HG03045 (cell line): ENCODE results near the gene XRCC4.

Experiments used
- ATAC-seq: cut with Tn5 transposase; IDR thresholded peaks from one replicate; pipeline ENCODE4 v1.9.1; 2021; ENCODE audit warnings: mild to moderate bottlenecking, moderate library complexity; ENCODE audit not compliant: unreplicated experiment

XRCC4 gene

DNA sequence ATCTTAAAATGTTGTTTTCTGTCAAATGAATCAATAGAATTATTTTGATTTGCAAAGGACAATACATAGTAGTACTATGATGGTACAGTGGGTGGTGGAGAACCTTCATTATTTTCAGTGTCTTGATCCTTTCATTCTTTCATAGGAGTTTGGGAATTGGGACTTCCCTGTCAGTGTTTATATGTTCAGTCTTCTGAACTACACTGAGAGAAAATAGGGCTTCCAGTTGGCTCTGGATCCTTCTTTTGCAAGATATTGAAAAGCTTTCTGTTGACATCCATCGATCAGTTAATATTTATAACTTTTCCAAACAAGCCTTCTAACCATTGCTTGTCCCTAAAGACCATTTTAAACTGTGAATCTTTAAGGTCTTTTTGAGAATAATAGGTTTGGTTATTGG, 94.7 kb downstream of the XRCC4 start:
- ATAC-seq = no peak

GRCh38 chr5:83172655-83173054, 95.3 kb downstream of the XRCC4 start:
- ATAC-seq = no peak

DNA sequence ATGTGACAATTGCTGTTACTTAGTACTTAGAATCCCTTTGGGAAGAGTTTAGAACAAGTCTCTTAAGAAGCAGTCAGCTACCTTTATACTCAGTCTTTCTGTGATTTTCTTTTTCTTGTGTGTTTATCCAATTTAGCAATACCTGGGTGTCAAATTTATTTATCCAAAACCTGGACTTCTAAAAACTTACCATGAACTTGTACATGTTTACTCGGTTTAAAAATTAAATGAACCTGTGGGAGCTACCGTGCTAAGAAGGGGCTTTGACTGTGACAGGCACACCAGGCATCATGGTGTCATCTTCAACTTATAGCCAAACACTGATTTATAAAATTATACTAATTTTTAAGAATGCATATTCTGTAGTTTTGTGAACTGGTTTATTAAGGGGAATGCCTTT, 96.5 kb downstream of the XRCC4 start:
- no peak for ATAC-seq

GRCh38 chr5:83177803-83178202, 100.5 kb downstream of the XRCC4 start:
- ATAC-seq = no peak

DNA sequence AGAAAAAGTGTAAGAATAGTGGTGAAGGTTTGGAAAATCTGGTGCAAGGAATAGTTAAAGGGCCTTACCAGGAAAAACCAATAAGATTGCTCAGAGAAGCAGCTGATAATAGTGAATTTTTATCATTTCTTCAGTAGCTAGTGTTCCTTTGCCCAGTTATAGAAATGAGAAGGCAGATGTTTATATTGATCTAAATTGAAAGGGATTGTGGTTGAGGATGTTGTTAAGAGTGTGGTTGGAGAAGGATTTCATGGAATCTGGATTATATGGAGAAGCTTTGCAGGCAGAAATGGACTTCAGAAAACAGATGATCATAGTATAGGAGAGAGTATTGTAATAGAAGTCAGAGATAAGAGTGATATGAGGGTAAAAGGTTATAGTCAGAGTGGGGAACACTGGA, 102.6 kb downstream of the XRCC4 start:
- ATAC-seq = no peak

DNA sequence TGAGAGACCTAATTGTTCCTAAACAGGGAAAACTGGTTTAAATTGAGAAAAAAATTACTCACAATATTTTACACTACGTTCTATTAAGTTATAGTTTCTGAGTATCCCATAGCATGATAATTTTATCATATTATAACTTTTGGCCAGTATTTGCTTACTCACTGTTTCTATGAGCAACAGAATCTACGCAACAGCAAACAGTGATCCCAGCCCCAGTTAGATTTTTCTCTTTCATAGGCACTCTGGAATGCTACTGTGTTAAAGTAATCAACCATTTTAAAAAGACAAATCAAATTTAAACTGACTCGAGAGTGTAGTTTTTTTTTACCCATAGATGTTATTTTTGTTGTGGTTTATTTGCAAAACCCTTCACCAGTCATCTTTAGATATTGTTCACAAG, 107.2 kb downstream of the XRCC4 start:
- no peak for ATAC-seq

- no peak for ATAC-seq
Measured at GRCh38 chr5:83192947-83193346, 115.6 kb downstream of the XRCC4 start.

GRCh38 chr5:83197326-83197967, 120.1 kb downstream of the XRCC4 start:
- ATAC-seq = no peak

DNA sequence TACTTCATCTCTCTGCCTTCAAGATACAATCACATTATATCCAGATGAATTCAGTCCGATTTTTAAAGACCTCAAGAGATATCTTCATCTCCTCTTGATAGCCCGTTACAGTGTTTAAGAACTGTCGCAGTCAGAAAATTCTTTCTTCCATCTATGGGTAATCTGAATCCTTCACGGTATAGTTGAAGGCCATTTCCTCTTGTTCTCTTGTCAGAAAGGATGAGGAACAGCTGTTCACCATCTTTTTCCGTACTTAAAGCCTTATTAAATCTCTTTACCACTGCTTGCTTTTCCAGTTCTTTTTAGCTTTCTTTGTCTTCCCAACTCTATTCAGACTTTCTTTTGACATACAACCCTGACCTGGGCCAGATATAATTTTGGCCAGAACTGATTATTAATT, 121.8 kb downstream of the XRCC4 start:
- ATAC-seq = no peak

DNA sequence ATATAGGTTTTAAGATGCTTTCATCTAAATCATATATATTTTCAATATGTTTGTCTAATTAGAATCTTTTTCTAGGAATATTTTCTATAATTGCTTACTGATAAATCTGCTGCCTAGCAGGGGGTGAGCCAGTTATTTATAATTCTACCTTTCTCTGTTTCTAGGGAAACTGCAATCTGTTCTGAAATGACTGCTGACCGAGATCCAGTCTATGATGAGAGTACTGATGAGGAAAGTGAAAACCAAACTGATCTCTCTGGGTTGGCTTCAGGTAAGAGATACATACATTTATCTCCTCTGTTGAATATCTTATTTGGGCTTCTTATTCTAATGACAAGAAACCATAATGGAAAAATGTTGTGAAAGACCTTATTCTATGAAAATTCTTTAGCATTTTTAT, 127.3 kb downstream of the XRCC4 start:
- no peak for ATAC-seq

- no peak for ATAC-seq
Measured at GRCh38 chr5:83209963-83210362, 132.6 kb downstream of the XRCC4 start.

DNA sequence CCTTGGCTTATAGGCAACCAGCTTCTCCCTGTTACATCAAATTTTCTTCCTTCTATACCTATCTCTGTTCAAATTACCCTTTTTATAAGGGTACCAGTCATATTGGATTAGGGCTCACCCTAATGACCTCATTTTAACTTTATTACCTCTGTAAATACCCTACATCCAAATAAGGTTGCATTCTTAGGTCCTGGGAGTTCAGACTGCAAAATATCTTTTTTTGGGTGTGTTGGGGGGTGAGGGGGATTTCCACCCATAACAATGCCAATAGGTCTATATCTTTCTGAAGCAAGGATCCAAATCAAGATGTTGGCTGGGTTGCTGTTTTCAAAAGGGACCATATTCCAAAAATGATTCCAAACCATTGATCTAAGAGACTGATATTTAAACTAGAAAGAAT, 141.7 kb downstream of the XRCC4 start:
- no peak for ATAC-seq

GRCh38 chr5:83219495-83219894, 142.1 kb downstream of the XRCC4 start:
- no peak for ATAC-seq

- ATAC-seq = no peak
Measured at GRCh38 chr5:83220331-83220730, 143.0 kb downstream of the XRCC4 start.

- no peak for ATAC-seq
Measured at GRCh38 chr5:83222906-83223305, 145.6 kb downstream of the XRCC4 start.

DNA sequence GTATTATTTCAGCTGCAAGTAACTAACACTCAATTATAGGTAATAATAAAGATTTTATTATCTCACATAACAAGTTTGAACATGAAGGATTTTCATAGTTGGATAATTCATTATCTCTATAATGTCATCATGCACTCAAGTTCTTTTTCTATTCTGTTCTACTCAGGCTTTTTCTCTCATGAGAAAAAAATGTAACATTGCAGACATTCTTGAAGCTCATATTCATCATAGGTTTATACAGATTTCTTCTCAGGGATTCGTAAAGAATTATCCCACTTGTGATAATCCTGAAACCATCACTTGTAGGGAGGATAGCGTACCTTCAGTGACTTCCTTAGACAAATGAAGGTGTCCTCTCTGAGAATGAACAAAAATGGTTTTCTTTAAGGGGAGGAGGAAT, 150.3 kb downstream of the XRCC4 start:
- ATAC-seq = no peak

DNA sequence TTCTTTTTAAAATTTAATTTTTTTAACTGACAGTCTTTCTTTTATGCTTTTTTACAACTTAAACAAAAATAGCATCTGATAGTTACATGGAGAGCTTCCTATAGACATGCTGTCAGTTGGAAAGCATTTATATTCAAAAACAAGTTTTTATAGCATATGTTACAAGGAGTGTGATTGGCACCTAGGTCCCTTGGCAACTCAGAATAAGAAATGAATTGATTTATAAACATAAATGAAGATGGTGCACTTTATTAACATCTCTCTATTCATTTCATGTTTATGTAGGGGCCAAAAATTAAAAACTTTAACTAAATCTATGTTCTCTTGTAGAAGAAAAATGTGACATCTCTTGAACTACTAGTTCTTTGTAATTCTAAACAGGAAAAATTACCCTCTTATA, 153.2 kb downstream of the XRCC4 start:
- ATAC-seq = no peak

DNA sequence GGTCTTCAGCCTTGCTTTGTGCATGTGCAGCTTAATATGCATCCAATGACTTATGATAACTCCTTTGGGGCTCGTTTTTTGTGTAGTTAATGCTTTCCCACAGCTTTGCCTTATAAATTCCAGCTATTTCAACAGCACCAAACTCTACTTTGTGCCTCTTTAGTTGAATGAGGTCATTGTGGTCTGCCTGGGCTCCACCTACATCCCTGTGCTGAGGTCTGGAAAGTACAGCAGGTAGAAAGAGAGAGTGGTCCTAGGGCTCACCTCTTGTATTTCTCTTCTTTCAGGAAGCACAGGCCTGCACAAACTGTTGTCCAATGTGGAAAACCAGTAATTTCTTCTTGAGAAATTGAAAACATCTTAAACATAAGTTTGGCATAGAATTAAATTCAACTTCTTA, 167.2 kb downstream of the XRCC4 start:
- no peak for ATAC-seq

- no peak for ATAC-seq
Measured at GRCh38 chr5:83245037-83245436, 167.7 kb downstream of the XRCC4 start.

GRCh38 chr5:83246071-83246470, 168.7 kb downstream of the XRCC4 start:
- ATAC-seq = no peak

- ATAC-seq = no peak
Measured at GRCh38 chr5:83249156-83249555, 171.8 kb downstream of the XRCC4 start.

DNA sequence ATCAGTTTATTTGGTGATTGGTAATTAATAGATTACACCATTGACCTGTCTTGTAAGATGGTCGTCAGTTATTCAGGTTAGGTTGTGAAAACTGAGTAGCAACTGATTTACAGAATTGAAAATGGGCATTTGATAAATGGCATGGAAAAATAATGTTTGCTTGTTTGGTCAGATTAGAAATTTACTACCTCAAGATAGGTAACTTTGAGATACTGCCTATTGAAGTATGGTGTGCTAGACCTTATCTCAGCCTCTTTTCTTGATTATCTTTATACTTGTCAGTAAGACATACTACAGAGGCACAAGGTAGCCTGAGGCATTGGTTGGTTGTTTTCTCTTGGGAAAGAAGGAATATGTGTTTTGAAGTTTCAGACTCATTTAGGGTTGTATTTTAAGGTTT, 174.5 kb downstream of the XRCC4 start:
- no peak for ATAC-seq

DNA sequence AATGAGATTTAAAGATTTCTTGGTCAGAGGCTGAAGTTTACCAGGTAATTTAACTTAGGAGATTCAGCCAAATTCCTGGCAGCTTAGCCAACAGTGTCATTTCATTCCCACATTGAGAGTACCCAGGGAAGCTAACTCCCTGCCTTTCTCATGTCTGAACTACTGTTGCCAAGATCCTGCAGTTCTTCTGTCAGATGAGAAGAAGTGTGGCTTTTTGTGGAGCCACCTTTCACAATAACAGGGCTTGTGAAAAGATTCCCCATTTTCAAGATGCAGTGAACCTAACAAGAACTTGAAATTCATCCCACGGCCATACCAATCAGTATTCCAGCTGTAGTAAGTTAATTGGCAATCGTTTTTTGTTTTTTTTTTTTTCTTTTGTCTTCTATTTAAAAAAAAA, 176.4 kb downstream of the XRCC4 start:
- no peak for ATAC-seq

DNA sequence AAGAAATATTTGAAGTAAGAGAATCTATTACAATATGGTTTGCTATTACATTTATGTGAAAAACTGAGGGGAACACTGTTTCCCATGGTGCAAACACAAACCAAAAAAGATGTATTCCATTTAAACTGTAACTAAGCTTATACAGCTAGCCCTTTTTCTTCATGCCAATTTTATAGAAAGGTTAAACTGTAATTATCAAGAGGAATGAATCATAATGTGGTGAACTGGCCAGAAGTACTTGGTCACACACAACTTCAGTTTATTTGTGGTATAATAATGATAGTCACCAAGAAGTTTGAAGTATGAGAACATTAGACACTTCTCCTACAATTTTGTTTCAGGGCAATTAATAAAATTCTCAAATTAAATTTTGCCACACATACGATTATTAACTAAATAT, 177.9 kb downstream of the XRCC4 start:
- ATAC-seq = no peak
